ENCODE measurements around the gene RPL19. TPM values are rescaled to one million over a fixed set of nuclear protein-coding genes. Genes with fewer than 3 reads are reported as not detected.

RPL19 gene
- total and polyA plus RNA-seq, 4 donors = 1,387 to 4,055 (median 1,971) TPM

DNA sequence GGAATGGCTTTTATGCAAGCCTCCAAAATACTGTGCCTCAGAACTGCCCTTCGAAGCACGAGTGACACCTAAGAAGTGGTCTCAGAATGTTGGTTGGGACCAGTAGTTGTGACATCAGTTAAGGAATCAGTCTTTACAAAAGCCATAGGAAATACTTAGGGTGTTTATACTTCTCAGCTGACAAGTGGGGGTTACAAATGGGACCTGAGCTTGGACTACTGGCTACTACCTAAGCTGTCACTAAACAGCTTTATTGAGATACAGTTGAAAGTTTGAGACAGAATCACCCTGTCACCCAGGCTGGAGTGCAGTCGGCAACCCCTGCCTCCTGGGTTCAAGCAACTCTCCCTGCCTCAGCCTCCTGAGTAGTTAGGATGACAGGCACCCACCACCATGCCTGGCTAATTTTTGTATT lies 5.0 kb downstream of the RPL19 start:
- Histone ChIP-seq H3K4me3 (no peak overlapping the region), H3K27ac (ENCODE audit: low read depth in 1 of 2, low read length in 1 of 2) (no peak overlapping the region), H3K9me3 (ENCODE audit: control insufficient read depth in 4 of 4, insufficient read depth in 3 of 4, low read length in 3 of 4) (no peaks in the 10 kb centered on the region), H3K9ac (ENCODE audit: insufficient read depth in 1 of 2, low read length in 2 of 2) (no peak overlapping the region), H3K4me1 (ENCODE audit: control insufficient read depth in 5 of 5, insufficient read depth in 5 of 5, low read length in 5 of 5) (peaks cover 5 to 36% (median 9%) of the 10 kb centered on the region in 5 donors), H3K36me3 (ENCODE audit: control insufficient read depth in 4 of 4, insufficient read depth in 4 of 4, low read length in 4 of 4) (peaks cover 25 to 31% (median 27%) of the 10 kb centered on the region in 4 donors), H3K27me3 (ENCODE audit: control insufficient read depth in 3 of 3, insufficient read depth in 3 of 3, low read length in 2 of 3) (no peaks in the 10 kb centered on the region)
- ATAC-seq (ENCODE audit: insufficient read depth, low FRiP score) (no peak), DNase-seq (no peak)
- 86 to 89% methylated on average over 3 of the region's 3 CpGs for WGBS, 2 donors
- no peak for TF ChIP-seq CTCF (IDR thresholded peaks at IDR 0.05; ENCODE audit: control extremely low read depth, extremely low read depth)

- Histone ChIP-seq H3K9me3 (ENCODE audit: control insufficient read depth in 4 of 4, insufficient read depth in 3 of 4, low read length in 3 of 4) (no peaks in the 10 kb centered on the region), H3K4me1 (ENCODE audit: control insufficient read depth in 5 of 5, insufficient read depth in 5 of 5, low read length in 5 of 5) (peaks cover 3 to 23% (median 7%) of the 10 kb centered on the region in 5 donors), H3K36me3 (ENCODE audit: control insufficient read depth in 4 of 4, insufficient read depth in 4 of 4, low read length in 4 of 4) (peaks cover 9 to 17% (median 14%) of the 10 kb centered on the region in 4 donors), H3K4me3 (no peak overlapping the region), H3K9ac (ENCODE audit: insufficient read depth in 1 of 2, low read length in 2 of 2) (no peak overlapping the region), H3K27me3 (ENCODE audit: control insufficient read depth in 3 of 3, insufficient read depth in 3 of 3, low read length in 2 of 3) (no peaks in the 10 kb centered on the region), H3K27ac (ENCODE audit: low read depth in 1 of 2, low read length in 1 of 2) (peak overlapping the region in 1 of 2 donors; percentile 2)
- TF ChIP-seq CTCF (IDR thresholded peaks at IDR 0.05; ENCODE audit: control extremely low read depth, extremely low read depth) = no peak
- ATAC-seq (ENCODE audit: insufficient read depth, low FRiP score) (no peak), DNase-seq (no peak)
- 55 to 65% methylated on average over 7 of the region's 7 CpGs for WGBS, 2 donors
Observed at GRCh38 chr17:39208136-39208535, 8.1 kb downstream of the RPL19 start.

DNA sequence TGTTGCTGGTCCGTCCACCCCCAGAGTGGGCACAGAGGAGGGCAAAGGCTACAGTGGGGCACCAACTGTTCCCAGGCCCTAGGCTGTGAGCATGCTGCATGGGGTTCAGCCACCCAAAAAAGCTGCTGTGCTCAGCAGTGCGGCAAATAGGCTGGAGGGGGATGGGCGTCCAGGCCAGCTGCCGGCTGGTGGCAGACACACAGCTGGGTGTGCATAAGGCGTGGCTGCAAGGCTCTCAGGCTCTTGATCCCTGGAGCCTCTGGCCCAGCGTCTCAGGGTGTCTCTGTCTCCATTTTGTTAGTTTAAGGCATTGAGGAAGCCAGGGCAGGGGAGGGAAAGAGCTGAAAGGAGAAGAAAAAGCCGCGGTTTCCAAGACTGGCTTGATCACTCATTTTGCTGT lies 8.8 kb downstream of the RPL19 start:
- Histone ChIP-seq H3K27ac (ENCODE audit: low read depth in 1 of 2, low read length in 1 of 2) (peak overlapping the region in 1 of 2 donors; percentile 39), H3K27me3 (ENCODE audit: control insufficient read depth in 3 of 3, insufficient read depth in 3 of 3, low read length in 2 of 3) (no peaks in the 10 kb centered on the region), H3K36me3 (ENCODE audit: control insufficient read depth in 4 of 4, insufficient read depth in 4 of 4, low read length in 4 of 4) (peaks cover 5 to 11% (median 9%) of the 10 kb centered on the region in 4 donors), H3K9ac (ENCODE audit: insufficient read depth in 1 of 2, low read length in 2 of 2) (no peak overlapping the region), H3K4me1 (ENCODE audit: control insufficient read depth in 5 of 5, insufficient read depth in 5 of 5, low read length in 5 of 5) (peaks cover 3 to 23% (median 7%) of the 10 kb centered on the region in 5 donors), H3K9me3 (ENCODE audit: control insufficient read depth in 4 of 4, insufficient read depth in 3 of 4, low read length in 3 of 4) (no peaks in the 10 kb centered on the region), H3K4me3 (no peak overlapping the region)
- ATAC-seq (ENCODE audit: insufficient read depth, low FRiP score) (no peak), DNase-seq (peak; percentile 53 to 62 (median 53))
- WGBS, 2 donors = 52 to 53% methylated on average over 8 of the region's 8 CpGs
- TF ChIP-seq CTCF (IDR thresholded peaks at IDR 0.05; ENCODE audit: control extremely low read depth, extremely low read depth) = no peak

Measured in lung (tissue), 12 donors.